ENCODE data around the gene BEGAIN.

DNA sequence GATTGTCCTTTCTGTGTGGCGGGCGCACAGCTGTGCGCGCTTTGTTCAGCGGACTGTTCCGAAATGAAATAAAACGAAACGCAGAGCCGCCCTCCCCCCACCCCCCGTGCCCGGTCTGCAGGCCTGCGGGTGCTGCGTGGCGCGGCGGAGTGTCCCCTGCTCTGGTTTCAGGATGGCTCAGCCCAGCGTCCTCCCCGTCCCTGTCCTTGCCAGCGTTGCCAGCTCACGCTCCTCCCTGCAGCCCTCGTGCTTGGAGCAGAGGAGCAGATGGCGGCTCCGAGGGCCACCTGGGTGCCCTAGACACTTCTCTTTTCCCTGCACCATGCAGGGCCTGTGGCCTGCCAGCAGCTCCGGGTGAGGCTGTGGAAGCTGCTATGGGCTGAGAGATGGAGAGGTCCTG lies 17.5 kb upstream of the BEGAIN start:
- TF ChIP-seq CTCF (conservative IDR thresholded peaks at IDR 0.05; ENCODE audit: low read length): no peak
- TF ChIP-seq EZH2phosphoT487 (IDR thresholded peaks at IDR 0.05; ENCODE audit: borderline replicate concordance, low read depth, low read length): no peak
